Endothelial cell of umbilical vein (primary cell): ENCODE data around the gene NCAPG2.

Experiments
- CTCF ChIP-seq, 2 donors: IDR thresholded peaks; 1 replicate in 1 of 2; 2 replicates in 1 of 2; pipeline ENCODE4 v1.5.1; 2011; ENCODE audit warnings: low read length in 2 of 2, mild to moderate bottlenecking in 2 of 2, moderate library complexity in 2 of 2, control low read depth in 1 of 2, inconsistent platforms in 1 of 2, low read depth in 1 of 2; ENCODE audit not compliant: insufficient read depth in 1 of 2; ENCODE audit errors: extremely low read depth in 1 of 2
- EZH2 ChIP-seq: IDR thresholded peaks from 2 replicates; pipeline ENCODE4 v1.6.1; 2012; ENCODE audit warnings: borderline replicate concordance, low read depth, mild to moderate bottlenecking, moderate library complexity, low read length, inconsistent platforms; ENCODE audit not compliant: severe bottlenecking
- FOS ChIP-seq: IDR thresholded peaks from 2 replicates; pipeline ENCODE4 v1.6.1; 2011; ENCODE audit warnings: mild to moderate bottlenecking, low read length, moderate library complexity, borderline replicate concordance; ENCODE audit not compliant: insufficient read depth
- GATA2 ChIP-seq: IDR thresholded peaks from 2 replicates; pipeline ENCODE4 v1.7.0; 2011; ENCODE audit warnings: low read depth, mild to moderate bottlenecking, moderate library complexity, mixed read lengths, low read length; ENCODE audit not compliant: insufficient read length, insufficient read depth
- JUN ChIP-seq: IDR thresholded peaks from 2 replicates; pipeline ENCODE4 v1.6.1; 2011; ENCODE audit warnings: borderline replicate concordance, low read depth; ENCODE audit not compliant: insufficient read length, insufficient read depth
- MAX ChIP-seq: IDR thresholded peaks from 2 replicates; pipeline ENCODE4 v1.6.1; 2011; ENCODE audit not compliant: insufficient read depth, insufficient read length
- MYC ChIP-seq: IDR thresholded peaks from one replicate; pipeline ENCODE4 v1.6.1; 2011; ENCODE audit warnings: mild to moderate bottlenecking, low read depth, low read length
- POLR2A ChIP-seq: IDR thresholded peaks from 2 replicates; pipeline ENCODE4 v1.6.1; 2012; ENCODE audit warnings: low read depth, mild to moderate bottlenecking, control low read depth, low read length
- POLR2AphosphoS5 ChIP-seq: IDR thresholded peaks from 2 replicates; pipeline ENCODE4 v1.6.1; 2012; ENCODE audit warnings: low read depth, mild to moderate bottlenecking, control low read depth, low read length, moderate library complexity; ENCODE audit not compliant: insufficient read depth

GRCh38 chr7:158631574-158632195, 72.9 kb downstream of the NCAPG2 start:
- TF ChIP-seq FOS (no peak), CTCF (IDR thresholded peaks at IDR 0.05; ENCODE audit: extremely low read depth in 1 of 2, insufficient read depth in 1 of 2, low read depth in 1 of 2, low read length in 2 of 2) (no peak), POLR2A (no peak), POLR2AphosphoS5 (no peak), MAX (no peak), EZH2 (no peak), JUN (no peak), MYC (no peak), GATA2 (no peak)
